GM12801 (cell line): ENCODE data around the gene NSUN7.

Experiments
- CTCF ChIP-seq: IDR thresholded peaks from one replicate; pipeline ENCODE4 v1.5.1; 2011; ENCODE audit warnings: control low read depth; ENCODE audit not compliant: insufficient read length; ENCODE audit errors: extremely low read depth

NSUN7 gene

GRCh38 chr4:40719008-40719623, 30.6 kb upstream of the NSUN7 start:
- TF ChIP-seq CTCF: no peak

- TF ChIP-seq CTCF: no peak
Observed at GRCh38 chr4:40720351-40720750, 29.4 kb upstream of the NSUN7 start.

GRCh38 chr4:40720916-40721315, 28.8 kb upstream of the NSUN7 start:
- no peak for TF ChIP-seq CTCF

- TF ChIP-seq CTCF: no peak
Observed at GRCh38 chr4:40721730-40722171, 28.0 kb upstream of the NSUN7 start.

DNA sequence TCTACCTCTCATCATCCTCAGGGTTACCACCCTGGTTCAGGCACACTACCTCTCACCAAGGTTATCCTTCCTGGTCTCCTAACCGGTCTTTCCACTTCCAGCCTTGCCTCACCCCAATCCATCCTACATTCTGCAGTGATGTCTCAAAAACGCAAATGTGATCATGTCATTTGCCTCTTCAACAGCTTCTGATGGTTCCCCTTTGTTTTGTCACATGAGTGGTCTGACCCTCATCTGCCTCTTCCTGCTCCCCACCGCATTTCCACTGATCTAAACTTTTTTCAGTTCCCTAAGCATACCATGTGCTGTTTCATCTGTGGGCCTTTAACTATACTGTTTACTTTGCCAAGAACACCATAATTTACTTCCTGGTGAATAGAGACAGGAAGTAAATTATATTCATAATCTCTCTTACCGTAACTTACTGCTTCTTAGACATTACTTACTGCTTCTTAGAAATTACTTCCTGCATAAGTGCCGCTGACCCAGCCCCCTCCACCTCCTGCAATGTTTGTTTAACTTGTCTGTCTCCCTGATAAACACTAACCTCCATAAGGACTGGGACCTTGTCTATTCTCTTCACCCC, 27.1 kb upstream of the NSUN7 start:
- no peak for TF ChIP-seq CTCF

DNA sequence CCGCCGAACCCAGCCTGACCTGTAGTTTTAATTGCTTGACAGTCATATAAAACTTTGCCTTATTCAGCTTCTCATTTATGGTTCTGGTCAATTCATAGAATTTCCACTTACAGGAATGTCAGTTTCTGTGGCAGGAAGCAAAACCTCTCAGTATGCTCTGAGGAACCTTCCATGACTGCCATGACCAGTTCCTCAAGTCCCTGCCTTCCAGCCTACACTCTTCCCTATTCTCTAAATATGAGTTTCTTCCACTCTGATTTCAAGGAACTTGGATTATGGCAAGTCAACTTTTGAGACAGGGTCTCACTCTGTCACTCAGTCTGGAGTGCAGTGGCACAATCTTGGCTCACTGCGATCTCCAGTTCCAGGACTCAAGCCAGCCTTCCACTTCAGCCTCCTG, 26.0 kb upstream of the NSUN7 start:
- TF ChIP-seq CTCF: no peak

GRCh38 chr4:40728333-40728732, 21.4 kb upstream of the NSUN7 start:
- no peak for TF ChIP-seq CTCF
